Pancreas (tissue), 10 donors: Measurements from ENCODE around the gene ZFAND5. TPM values are rescaled to one million over a fixed set of nuclear protein-coding genes. Genes with fewer than 3 reads are reported as not detected.
A peak's percentile ranks its signal among the peaks of the same experiment; 100 is the strongest.

Experiments used
- ATAC-seq, 4 donors: fragments of 200-7000 bp; cut with Tn5 transposase; one replicate each; pipeline versions ENCODE4 v1.8.0 to v1.9.1; 2020; ENCODE audit warnings: mild to moderate bottlenecking in 4 of 4, moderate library complexity in 4 of 4
- DNase-seq, 6 donors: peaks; one replicate each; pipeline ENCODE4 v3.0.0-alpha.2; 2020
- FAIRE-seq: peaks from 2 replicates; lab custom pipeline; 2012; peaks lifted over from hg19 to GRCh38; lab: Jason Lieb, UNC
- H3K27ac ChIP-seq, 4 donors: fragments of 200-600 bp; sonication (generic); 1 replicate in 3 of 4; 2 replicates in 1 of 4; pipeline versions ENCODE4 v1.5.0 to v1.8.0; 2020
- H3K27me3 ChIP-seq, 4 donors: fragments of 200-600 bp; one replicate each; pipeline ENCODE4 v1.8.0; 2021
- H3K36me3 ChIP-seq, 3 donors: fragments of 200-600 bp; sonication (generic) in 1 of 3; one replicate each; pipeline versions ENCODE4 v1.5.0 to v1.8.0; 2020 to 2021
- H3K4me1 ChIP-seq, 3 donors: fragments of 200-600 bp; one replicate each; pipeline ENCODE4 v1.8.0; 2021
- H3K4me3 ChIP-seq, 4 donors: fragments of 200-600 bp; sonication (generic) in 2 of 4; one replicate each; pipeline versions ENCODE4 v1.5.0 to v1.8.0; 2020 to 2021
- H3K9me3 ChIP-seq, 4 donors: fragments of 200-600 bp; one replicate each; pipeline ENCODE4 v1.8.0; 2021
- CTCF ChIP-seq, 4 donors: fragments of 200-600 bp; sonication (generic) in 3 of 4; IDR thresholded peaks; one replicate each; pipeline versions ENCODE4 v1.5.0 to v1.8.0; 2021; ENCODE audit warnings: antibody characterized with exemption in 4 of 4
- WGBS, 2 donors: extraction: QIAGEN DNeasy Blood & Tissue Kit; methylation state at CpG; one replicate each; pipeline ENCODE4 v1.1.7; 2013; 5-methylcytosine and 5-hydroxymethylcytosine counted together
- intact Hi-C, 3 donors: fragments of 100-400 bp; cut with DNase I; formaldehyde crosslinking; loops; one replicate each; pipeline versions ENCODE4 v1.11.1 to v1.14.2; 2022
- polyA plus RNA-seq, 2 donors: library from polyadenylated mRNA; stranded (reverse); fragments of 200-250 nt; gene quantifications; one replicate each; pipeline ENCODE4 v1.2.3, GENCODE V29; 2013
- total RNA-seq, 6 donors: library from RNA; stranded (reverse); fragmentation: NEBNext Ultra II Directional in 4 of 6; extraction: Animal tissue kit (Norgen Biotek cat#: 25700) in 4 of 6; gene quantifications; one replicate each; pipeline versions ENCODE4 v1.2.1 to v1.2.4, GENCODE V29; 2021 to 2023
- donor health status: healthy with polysubstance abuse.
- donor health status: DM: no; HTN: no; CAD: no; lungs with moderate emphysema.
- donor health status: DM: no; HTN: no; CAD: no.
- donor health status: control.
- donor health status: control.
- donor health status: Bipolar disorder and iron deficiency.
- donor health status: DM: yes; HTN: yes; CAD: no.
- donor health status: DM: no; HTN: no; CAD: no.
- donor health status: DM: no; HTN: no; CAD: no.
- donor health status: DM: yes; HTN: yes; CAD: no.

The ZFAND5 gene
- total and polyA plus RNA-seq, 8 donors, result 47.8 to 98.6 (median 70.8) TPM

- FAIRE-seq (no peak), DNase-seq (no peak), ATAC-seq (peak in 1 of 4 donors; percentile 16)
- 63 to 73% methylated on average over 7 of the region's 7 CpGs for WGBS, 2 donors
- Histone ChIP-seq H3K27me3 (no peaks in the 10 kb centered on the region), H3K27ac (no peak overlapping the region), H3K4me3 (no peak overlapping the region), H3K36me3 (no peaks in the 10 kb centered on the region), H3K9me3 (no peaks in the 10 kb centered on the region), H3K4me1 (no peaks in the 10 kb centered on the region)
- TF ChIP-seq CTCF (IDR thresholded peaks at IDR 0.05), result no peak
- intact Hi-C loops, result no loop called here
Observed at GRCh38 chr9:72383978-72384709, 19.1 kb upstream of the ZFAND5 start.

- ATAC-seq (no peak), FAIRE-seq (no peak)
Observed at GRCh38 chr9:72382405-72382804, 17.4 kb upstream of the ZFAND5 start.

GRCh38 chr9:72377041-72377440 is 12.0 kb upstream of the ZFAND5 start:
- intact Hi-C loops, result no loop called here
- ATAC-seq, result no peak
- Histone ChIP-seq H3K9me3 (no peaks in the 10 kb centered on the region), H3K4me3 (no peak overlapping the region), H3K27ac (no peak overlapping the region), H3K36me3 (no peaks in the 10 kb centered on the region), H3K27me3 (no peaks in the 10 kb centered on the region), H3K4me1 (no peaks in the 10 kb centered on the region)
- no peak for DNase-seq
- no peak for FAIRE-seq
- WGBS, 2 donors, result 72 to 74% methylated on average over 4 of the region's 4 CpGs
- no peak for TF ChIP-seq CTCF (IDR thresholded peaks at IDR 0.05)

More at GRCh38 chr9:72382405-72382804, 17.4 kb upstream of the ZFAND5 start:
- H3K9me3 ChIP-seq, result no peaks in the 10 kb centered on the region
- TF ChIP-seq CTCF (IDR thresholded peaks at IDR 0.05), result no peak
- H3K4me3 ChIP-seq, result no peak overlapping the region
- WGBS, 2 donors, result 71 to 78% methylated on average over 4 of the region's 4 CpGs
- no peak for DNase-seq
- H3K27ac ChIP-seq, result no peak overlapping the region
- H3K27me3 ChIP-seq, result no peaks in the 10 kb centered on the region
- no peaks in the 10 kb centered on the region for H3K36me3 ChIP-seq
- H3K4me1 ChIP-seq, result no peaks in the 10 kb centered on the region
- intact Hi-C loops, result no loop called here

- Histone ChIP-seq H3K9me3 (no peaks in the 10 kb centered on the region), H3K27ac (no peak overlapping the region), H3K4me3 (no peak overlapping the region), H3K4me1 (peaks cover 0 to under 1% (median 0%) of the 10 kb centered on the region in 3 donors), H3K27me3 (no peaks in the 10 kb centered on the region), H3K36me3 (no peaks in the 10 kb centered on the region)
- intact Hi-C loops, result no loop called here
- FAIRE-seq (no peak), ATAC-seq (no peak), DNase-seq (no peak)
- TF ChIP-seq CTCF (IDR thresholded peaks at IDR 0.05), result no peak
Observed at GRCh38 chr9:72371151-72371550, 6.1 kb upstream of the ZFAND5 start.
